ENCODE data around the gene CCDC91.

CCDC91 gene

GRCh38 chr12:28390206-28390605 is 199.9 kb downstream of the CCDC91 start:
- TF ChIP-seq FOXP2 (optimal IDR thresholded peaks at IDR 0.05; ENCODE audit: borderline replicate concordance, extremely low read depth, extremely low read length, insufficient read depth) (no peak), TAF1 (IDR thresholded peaks at IDR 0.05; ENCODE audit: borderline replicate concordance, insufficient read depth, low read length) (no peak)

- TF ChIP-seq REST (IDR thresholded peaks at IDR 0.05; ENCODE audit: insufficient read depth in 1 of 2, low read depth in 2 of 2, low read length in 2 of 2) (no peak), POLR2AphosphoS5 (IDR thresholded peaks at IDR 0.05; ENCODE audit: low read depth, low read length) (no peak)
These were observed 200.6 kb downstream of the CCDC91 start for GRCh38 chr12:28390761-28391385.

GRCh38 chr12:28409892-28410291 is 219.6 kb downstream of the CCDC91 start:
- TF ChIP-seq TAF1 (IDR thresholded peaks at IDR 0.05; ENCODE audit: borderline replicate concordance, insufficient read depth, low read length): no peak
- no peak for TF ChIP-seq SIN3A (IDR thresholded peaks at IDR 0.05; ENCODE audit: borderline replicate concordance, insufficient read depth, low read length)
- no peak for TF ChIP-seq REST (IDR thresholded peaks at IDR 0.05; ENCODE audit: insufficient read depth in 1 of 2, low read depth in 2 of 2, low read length in 2 of 2)
- no peak for TF ChIP-seq POLR2AphosphoS5 (IDR thresholded peaks at IDR 0.05; ENCODE audit: low read depth, low read length)

GRCh38 chr12:28413460-28414109 is 223.3 kb downstream of the CCDC91 start:
- TF ChIP-seq TAF1 (IDR thresholded peaks at IDR 0.05; ENCODE audit: borderline replicate concordance, insufficient read depth, low read length) (no peak), POLR2AphosphoS5 (IDR thresholded peaks at IDR 0.05; ENCODE audit: low read depth, low read length) (no peak), REST (IDR thresholded peaks at IDR 0.05; ENCODE audit: insufficient read depth in 1 of 2, low read depth in 2 of 2, low read length in 2 of 2) (no peak), FOXP2 (optimal IDR thresholded peaks at IDR 0.05; ENCODE audit: borderline replicate concordance, extremely low read depth, extremely low read length, insufficient read depth) (no peak)

- no peak for TF ChIP-seq TAF1 (IDR thresholded peaks at IDR 0.05; ENCODE audit: borderline replicate concordance, insufficient read depth, low read length)
- TF ChIP-seq POLR2AphosphoS5 (IDR thresholded peaks at IDR 0.05; ENCODE audit: low read depth, low read length): no peak
- TF ChIP-seq REST (IDR thresholded peaks at IDR 0.05; ENCODE audit: insufficient read depth in 1 of 2, low read depth in 2 of 2, low read length in 2 of 2): no peak
- TF ChIP-seq FOXP2 (optimal IDR thresholded peaks at IDR 0.05; ENCODE audit: borderline replicate concordance, extremely low read depth, extremely low read length, insufficient read depth): no peak
- TF ChIP-seq SIN3A (IDR thresholded peaks at IDR 0.05; ENCODE audit: borderline replicate concordance, insufficient read depth, low read length): no peak
These were observed 225.5 kb downstream of the CCDC91 start for GRCh38 chr12:28415755-28416154.

Data from PFSK-1 (cell line).